Small intestine (tissue), 7 donors: ENCODE measurements around the gene AEBP1. TPM values are rescaled to one million over a fixed set of nuclear protein-coding genes. Genes with fewer than 3 reads are reported as not detected.

Experiments used
- DNase-seq, 2 donors: peaks; one replicate each; pipeline versions ENCODE4 v3.0.0 to v3.0.0-alpha.2; 2013
- FAIRE-seq: peaks from 2 replicates; lab custom pipeline; 2012; peaks lifted over from hg19 to GRCh38; lab: Jason Lieb, UNC
- H3K27ac ChIP-seq, 3 donors: one replicate each; pipeline ENCODE4 v1.5.1; 2013; ENCODE audit warnings: low read length in 2 of 3, mild to moderate bottlenecking in 2 of 3, control low read depth in 1 of 3, inconsistent platforms in 1 of 3, low read depth in 1 of 3, moderate library complexity in 1 of 3
- H3K27me3 ChIP-seq, 3 donors: one replicate each; pipeline ENCODE4 v1.6.1; 2013; ENCODE audit warnings: low read length in 3 of 3, inconsistent platforms in 1 of 3; ENCODE audit not compliant: control insufficient read depth in 3 of 3, insufficient read depth in 3 of 3
- H3K36me3 ChIP-seq, 3 donors: one replicate each; pipeline ENCODE4 v1.6.1; 2013; ENCODE audit warnings: low read length in 3 of 3, inconsistent platforms in 1 of 3, low read depth in 1 of 3, mild to moderate bottlenecking in 1 of 3, moderate library complexity in 1 of 3; ENCODE audit not compliant: control insufficient read depth in 3 of 3, insufficient read depth in 2 of 3
- H3K4me1 ChIP-seq, 3 donors: one replicate each; pipeline ENCODE4 v1.6.1; 2013; ENCODE audit warnings: low read length in 2 of 3, inconsistent platforms in 1 of 3, low read depth in 1 of 3, mild to moderate bottlenecking in 1 of 3, moderate library complexity in 1 of 3; ENCODE audit not compliant: control insufficient read depth in 3 of 3, insufficient read depth in 2 of 3
- H3K4me3 ChIP-seq, 3 donors: one replicate each; pipeline ENCODE4 v1.5.1; 2013; ENCODE audit warnings: low read length in 3 of 3, control low read depth in 1 of 3, inconsistent platforms in 1 of 3, low read depth in 1 of 3, mild to moderate bottlenecking in 1 of 3, moderate library complexity in 1 of 3
- H3K9me3 ChIP-seq, 2 donors: one replicate each; pipeline ENCODE4 v1.6.1; 2013; ENCODE audit warnings: low read depth in 1 of 2, low read length in 1 of 2; ENCODE audit not compliant: control insufficient read depth in 2 of 2, insufficient read depth in 1 of 2
- WGBS, 3 donors: extraction: QIAGEN DNeasy Blood & Tissue Kit; methylation state at CpG; one replicate each; pipeline ENCODE4 v1.1.7; 2013; 5-methylcytosine and 5-hydroxymethylcytosine counted together
- polyA plus RNA-seq, 4 donors: library from polyadenylated mRNA; stranded (reverse) in 3 of 4; unstranded in 1 of 4; fragments of 200-250 nt in 3 of 4; fragments of 120-200 nt in 1 of 4; gene quantifications; one replicate each; pipeline versions ENCODE4 v1.2.1 to v1.2.3, GENCODE V29; 2013
- donor health status: healthy with polysubstance abuse.
- donor health status: control.
- donor health status: control.
- donor health status: Bipolar disorder and iron deficiency.
- donor health status: healthy.

Gene AEBP1
- polyA plus RNA-seq, 4 donors, result 1.3 to 34.8 (median 6.8) TPM

GRCh38 chr7:44114586-44115310 is 10.6 kb downstream of the AEBP1 start:
- H3K4me3 ChIP-seq, result no peak overlapping the region
- H3K4me1 ChIP-seq, result peaks cover 0 to 3% (median 0%) of the 10 kb centered on the region in 3 donors
- peaks cover 0 to 72% (median 3%) of the 10 kb centered on the region in 3 donors for H3K36me3 ChIP-seq
- no peaks in the 10 kb centered on the region for H3K9me3 ChIP-seq
- no peak overlapping the region for H3K27ac ChIP-seq
- DNase-seq (no peak), FAIRE-seq (no peak)
- peaks cover 0 to 9% (median 0%) of the 10 kb centered on the region in 3 donors for H3K27me3 ChIP-seq
- 83 to 86% (median 83%) methylated on average over 11 to 12 of the region's 12 CpGs for WGBS, 3 donors

GRCh38 chr7:44116087-44116788 is 12.1 kb downstream of the AEBP1 start:
- H3K36me3 ChIP-seq, result peaks cover 0 to 81% (median 0%) of the 10 kb centered on the region in 3 donors

GRCh38 chr7:44116789-44117666 is 12.9 kb downstream of the AEBP1 start:
- Histone ChIP-seq H3K9me3 (no peaks in the 10 kb centered on the region), H3K4me3 (no peak overlapping the region), H3K36me3 (peaks cover 0 to 84% (median 0%) of the 10 kb centered on the region in 3 donors), H3K27me3 (peaks cover 0 to 4% (median 0%) of the 10 kb centered on the region in 3 donors), H3K27ac (no peak overlapping the region), H3K4me1 (peaks cover 0 to 3% (median 0%) of the 10 kb centered on the region in 3 donors)
- 87 to 90% (median 88%) methylated on average over 22 to 25 of the region's 25 CpGs for WGBS, 3 donors
- FAIRE-seq (no peak), DNase-seq (no peak)

More at GRCh38 chr7:44116087-44116788, 12.1 kb downstream of the AEBP1 start:
- FAIRE-seq (no peak), DNase-seq (no peak)
- H3K4me1 ChIP-seq, result peaks cover 0 to 3% (median 0%) of the 10 kb centered on the region in 3 donors
- no peak overlapping the region for H3K27ac ChIP-seq
- 89 to 94% (median 92%) methylated on average over 17 of the region's 17 CpGs for WGBS, 3 donors
- peaks cover 0 to 9% (median 0%) of the 10 kb centered on the region in 3 donors for H3K27me3 ChIP-seq
- no peaks in the 10 kb centered on the region for H3K9me3 ChIP-seq
- no peak overlapping the region for H3K4me3 ChIP-seq

GRCh38 chr7:44117801-44118429 is 13.8 kb downstream of the AEBP1 start:
- H3K36me3 ChIP-seq, result peaks cover 0 to 78% (median 0%) of the 10 kb centered on the region in 3 donors
- H3K4me1 ChIP-seq, result peaks cover 0 to 12% (median 5%) of the 10 kb centered on the region in 3 donors
- H3K9me3 ChIP-seq, result no peaks in the 10 kb centered on the region
- FAIRE-seq (no peak), DNase-seq (no peak)
- H3K27ac ChIP-seq, result no peak overlapping the region
- H3K27me3 ChIP-seq, result peaks cover 0 to 2% (median 0%) of the 10 kb centered on the region in 3 donors
- WGBS, 3 donors, result 91 to 96% (median 93%) methylated on average over 13 of the region's 13 CpGs
- no peak overlapping the region for H3K4me3 ChIP-seq

GRCh38 chr7:44119829-44120380 is 15.8 kb downstream of the AEBP1 start:
- FAIRE-seq, result no peak
- peaks cover 0 to 64% (median 0%) of the 10 kb centered on the region in 3 donors for H3K36me3 ChIP-seq
- no peaks in the 10 kb centered on the region for H3K27me3 ChIP-seq
- H3K9me3 ChIP-seq, result no peaks in the 10 kb centered on the region
- 90 to 94% (median 93%) methylated on average over 8 of the region's 8 CpGs for WGBS, 3 donors
- peaks cover 0 to 12% (median 5%) of the 10 kb centered on the region in 3 donors for H3K4me1 ChIP-seq
- no peak overlapping the region for H3K27ac ChIP-seq
- H3K4me3 ChIP-seq, result no peak overlapping the region
- DNase-seq, result no peak

GRCh38 chr7:44120395-44120794 is 16.2 kb downstream of the AEBP1 start:
- no peak for FAIRE-seq
- Histone ChIP-seq H3K4me1 (peaks cover 0 to 12% (median 5%) of the 10 kb centered on the region in 3 donors), H3K27ac (no peak overlapping the region), H3K9me3 (no peaks in the 10 kb centered on the region), H3K27me3 (no peaks in the 10 kb centered on the region), H3K4me3 (no peak overlapping the region), H3K36me3 (peaks cover 0 to 59% (median 0%) of the 10 kb centered on the region in 3 donors)
- 89 to 93% (median 91%) methylated on average over 6 of the region's 6 CpGs for WGBS, 3 donors
- DNase-seq, result no peak

GRCh38 chr7:44121761-44122420 is 17.7 kb downstream of the AEBP1 start:
- H3K27me3 ChIP-seq, result no peaks in the 10 kb centered on the region
- H3K9me3 ChIP-seq, result peaks cover 0 to under 1% of the 10 kb centered on the region in 2 donors
- H3K4me1 ChIP-seq, result peaks cover 0 to 12% (median 5%) of the 10 kb centered on the region in 3 donors
- no peak overlapping the region for H3K27ac ChIP-seq
- FAIRE-seq (no peak), DNase-seq (no peak)
- H3K36me3 ChIP-seq, result peaks cover 0 to 44% (median 0%) of the 10 kb centered on the region in 3 donors
- WGBS, 3 donors, result 93 to 97% (median 94%) methylated on average over 12 of the region's 12 CpGs
- H3K4me3 ChIP-seq, result no peak overlapping the region
